HCT116 (cell line): ENCODE results near the gene GCNT3. TPM values are rescaled to one million over a fixed set of nuclear protein-coding genes. Genes with fewer than 3 reads are reported as not detected.
"Not testable (repeated sequence)": the region's sequence is repeated elsewhere in the genome, so short reads cannot be mapped to it uniquely, and the experiment has no call there.

ENCODE experiments used
- ATAC-seq: fragments of 200-7000 bp; cut with Tn5 transposase; 2 replicates; pipeline ENCODE4 v1.9.1; 2020; ENCODE audit warnings: mild to moderate bottlenecking, moderate library complexity
- BruUV-seq: library from RNA; stranded (reverse); fragments of 400-500 nt; replicated peaks from 2 replicates; lab custom pipeline; 2021; lab: Mats Ljungman, UMichigan
- CTCF ChIA-PET: fragments of 300-600 bp; sonication (Branson Sonifier 250); formaldehyde crosslinking; loops from one replicate; lab custom pipeline; 2021; ENCODE audit warnings: antibody characterized with exemption; lab: Charles Lee
- POLR2A ChIA-PET: fragments of 300-600, 350-600 bp; sonication (Branson Sonifier 250); formaldehyde crosslinking; loops from one replicate; lab custom pipeline; 2021; ENCODE audit warnings: antibody characterized with exemption; lab: Charles Lee
- RAD21 ChIA-PET, 2 experiments: fragments of 300-600 bp; sonication (Branson Sonifier 250); formaldehyde crosslinking; loops; one replicate each; lab custom pipeline; 2023; ENCODE audit warnings: low total read pairs in 2 of 2; ENCODE audit not compliant: uncharacterized antibody in 2 of 2, unreplicated experiment in 2 of 2, low non-redundant PET in 1 of 2; lab: Charles Lee
- DNase-seq: peaks from one replicate; pipeline ENCODE4 v3.0.0-alpha.2; 2010; ENCODE audit warnings: low read depth, low spot score
- H2AFZ ChIP-seq: fragments of 200-600 bp; shearing (Covaris generic), sonication (generic); 2 replicates; pipeline ENCODE4 v1.6.1; 2017; ENCODE audit warnings: low read depth, mixed run types, mixed read lengths, antibody characterized with exemption, low read length; ENCODE audit not compliant: poor library complexity, severe bottlenecking
- H3K27ac ChIP-seq: 2 replicates; pipeline ENCODE4 v1.5.1; 2012; ENCODE audit warnings: low read depth, low read length
- H3K27me3 ChIP-seq: fragments of 200-600 bp; sonication (generic); 2 replicates; pipeline ENCODE4 v1.6.1; 2016; ENCODE audit warnings: mixed run types, low read length, mixed read lengths; ENCODE audit not compliant: insufficient read depth
- H3K36me3 ChIP-seq, 2 experiments: fragments of 200-500 bp in 1 of 2; fragments of 200-600 bp in 1 of 2; sonication (Bioruptor generic) in 1 of 2; sonication (generic) in 1 of 2; 2 replicates each; pipeline versions ENCODE4 v1.5.1 to v1.6.1; 2014 to 2016; ENCODE audit warnings: low read length in 2 of 2, inconsistent platforms in 1 of 2, mixed read lengths in 1 of 2, mixed run types in 1 of 2; ENCODE audit not compliant: insufficient read depth in 2 of 2, control insufficient read depth in 1 of 2
- H3K4me1 ChIP-seq, 2 experiments: fragments of 200-600 bp in 1 of 2; sonication (generic) in 1 of 2; 2 replicates each; pipeline versions ENCODE4 v1.5.1 to v1.6.1; 2012 to 2017; ENCODE audit warnings: low read length in 2 of 2, inconsistent platforms in 1 of 2, mild to moderate bottlenecking in 1 of 2, mixed read lengths in 1 of 2, mixed run types in 1 of 2, moderate library complexity in 1 of 2; ENCODE audit not compliant: insufficient read depth in 2 of 2, control insufficient read depth in 1 of 2
- H3K4me2 ChIP-seq: fragments of 200-600 bp; sonication (generic); 2 replicates; pipeline ENCODE4 v1.6.1; 2017; ENCODE audit warnings: mixed run types, low read length, mixed read lengths
- H3K4me3 ChIP-seq, 2 experiments: fragments of 200-600 bp in 1 of 2; sonication (generic) in 1 of 2; replicated peaks in 1 of 2; 2 replicates each; pipeline ENCODE4 v1.5.1; 2011 to 2016; ENCODE audit warnings: low read length in 2 of 2, control low read depth in 1 of 2, low read depth in 1 of 2, mild to moderate bottlenecking in 1 of 2, mixed read lengths in 1 of 2, mixed run types in 1 of 2
- H3K79me2 ChIP-seq: fragments of 200-600 bp; sonication (generic); 2 replicates; pipeline ENCODE4 v1.6.1; 2017; ENCODE audit warnings: mild to moderate bottlenecking, mixed run types, low read length, moderate library complexity, mixed read lengths; ENCODE audit not compliant: insufficient read depth
- H3K9ac ChIP-seq: fragments of 200-600 bp; sonication (generic); 2 replicates; pipeline ENCODE4 v1.6.1; 2016; ENCODE audit warnings: low read length, mixed read lengths
- H3K9me2 ChIP-seq: fragments of 200-600 bp; sonication (generic), shearing (Covaris generic); 2 replicates; pipeline ENCODE4 v1.6.1; 2017; ENCODE audit warnings: mixed run types, mild to moderate bottlenecking, moderate library complexity; ENCODE audit not compliant: insufficient read depth
- H3K9me3 ChIP-seq, 2 experiments: fragments of 200-500 bp in 1 of 2; fragments of 200-600 bp in 1 of 2; sonication (Bioruptor generic) in 1 of 2; sonication (generic) in 1 of 2; 2 replicates each; pipeline ENCODE4 v1.6.1; 2014 to 2017; ENCODE audit warnings: low read length in 2 of 2, mixed read lengths in 2 of 2, inconsistent platforms in 1 of 2, low read depth in 1 of 2, mild to moderate bottlenecking in 1 of 2, mixed run types in 1 of 2, moderate library complexity in 1 of 2; ENCODE audit not compliant: control insufficient read depth in 1 of 2, insufficient read depth in 1 of 2
- H4K20me1 ChIP-seq: fragments of 200-600 bp; sonication (generic), shearing (Covaris generic); 2 replicates; pipeline ENCODE4 v1.6.1; 2017; ENCODE audit warnings: mixed run types, mild to moderate bottlenecking, moderate library complexity; ENCODE audit not compliant: insufficient read depth
- ATF3 ChIP-seq: IDR thresholded peaks from 2 replicates; pipeline ENCODE4 v1.6.1; 2012
- CBX3 ChIP-seq: IDR thresholded peaks from 2 replicates; pipeline ENCODE4 v1.6.1; 2012; ENCODE audit warnings: low read depth
- CEBPB ChIP-seq: IDR thresholded peaks from 2 replicates; pipeline ENCODE4 v1.6.1; 2012; ENCODE audit warnings: low read depth
- EGR1 ChIP-seq: IDR thresholded peaks from 2 replicates; pipeline ENCODE4 v1.6.1; 2012; ENCODE audit warnings: low read depth
- POLR2A ChIP-seq: IDR thresholded peaks from 2 replicates; pipeline ENCODE4 v1.7.0; 2011; ENCODE audit warnings: borderline replicate concordance; ENCODE audit not compliant: insufficient read depth, insufficient read length; ENCODE audit errors: extremely low read depth
- SIN3A ChIP-seq: IDR thresholded peaks from 2 replicates; pipeline ENCODE4 v1.6.1; 2012; ENCODE audit warnings: low read depth
- SP1 ChIP-seq: IDR thresholded peaks from 2 replicates; pipeline ENCODE4 v1.6.1; 2012; ENCODE audit warnings: low read depth
- intact Hi-C: fragments of 100-400 bp; cut with micrococcal nuclease; formaldehyde crosslinking; loops from 2 replicates; pipeline ENCODE4 v1.10.0; 2022
- total RNA-seq: library from RNA; stranded (reverse); gene quantifications from one replicate; pipeline ENCODE4 v1.2.1, GENCODE V29; 2021; ENCODE audit not compliant: unreplicated experiment
- TF ChIP-seq, protein P1 (sequence below), 3 experiments: fragments of 200-600 bp in 1 of 3; sonication (generic) in 1 of 3; IDR thresholded peaks in 2 of 3; conservative IDR thresholded peaks in 1 of 3; 2 replicates each; pipeline ENCODE4 v1.5.1; 2012 to 2017; ENCODE audit warnings: low read depth in 2 of 3, low read length in 2 of 3, antibody characterized with exemption in 1 of 3, borderline replicate concordance in 1 of 3, control low read depth in 1 of 3, mild to moderate bottlenecking in 1 of 3, mixed read lengths in 1 of 3, mixed run types in 1 of 3, moderate library complexity in 1 of 3; ENCODE audit not compliant: insufficient read depth in 1 of 3

The GCNT3 gene
- total RNA-seq, 1 experiment from 2014 or later: 5.6 TPM

DNA sequence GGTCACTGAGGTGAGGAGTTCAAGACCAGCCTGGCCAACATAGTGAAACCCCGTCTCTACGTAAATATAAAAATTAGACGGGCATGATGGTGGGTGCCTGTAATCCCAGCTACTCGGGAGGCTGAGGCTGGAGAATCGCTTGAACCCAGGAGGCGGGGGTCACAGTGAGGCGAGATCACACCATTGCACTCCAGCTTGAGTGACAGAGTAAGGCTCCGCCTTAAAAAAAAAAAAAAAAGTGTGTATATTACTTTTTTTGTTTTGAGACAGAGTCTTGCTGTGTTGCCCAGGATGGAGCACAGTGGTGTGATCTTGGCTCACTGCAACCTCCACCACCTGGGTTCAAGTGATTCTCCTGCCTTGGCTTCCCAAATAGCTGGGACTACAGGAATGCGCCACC lies 34.2 kb downstream of the GCNT3 start:
- H3K9me2 ChIP-seq, H3K9ac ChIP-seq, H2AFZ ChIP-seq, H3K4me2 ChIP-seq, H3K4me1 ChIP-seq, H3K27ac ChIP-seq, intact Hi-C loops, DNase-seq, POLR2A ChIA-PET, H3K9me3 ChIP-seq, RAD21 ChIA-PET, H3K4me3 ChIP-seq, H3K27me3 ChIP-seq, ATAC-seq, H4K20me1 ChIP-seq, BruUV-seq: not testable (repeated sequence)
- Histone ChIP-seq H3K36me3 (peaks cover 15 to 21% of the 10 kb centered on the region in 2 experiments), H3K79me2 (peaks cover 55% of the 10 kb centered on the region)
- CTCF ChIA-PET: interaction anchor here (1.7 kb wide), 1 partner anchor 113 kb away, joined by 5 read pairs; no protein-coding TSS in a partner anchor

GRCh38 chr15:59646277-59646676 lies 34.7 kb downstream of the GCNT3 start:
- Histone ChIP-seq H3K4me2 (no peak overlapping the region), H3K4me3 (no peak overlapping the region), H4K20me1 (no peaks in the 10 kb centered on the region), H3K27ac (no peak overlapping the region), H3K4me1 (no peaks in the 10 kb centered on the region), H3K9ac (no peak overlapping the region), H3K79me2 (peaks cover 55% of the 10 kb centered on the region), H3K9me2 (no peaks in the 10 kb centered on the region), H3K9me3 (no peaks in the 10 kb centered on the region), H2AFZ (no peak overlapping the region), H3K27me3 (no peaks in the 10 kb centered on the region), H3K36me3 (peaks cover 15 to 22% of the 10 kb centered on the region in 2 experiments)
- DNase-seq (no peak), ATAC-seq (no peak)
- ChIA-PET RAD21 (no interaction called here), CTCF (interaction anchor here (1.7 kb wide), 1 partner anchor 114 kb away, joined by 5 read pairs; no protein-coding TSS in a partner anchor), POLR2A (no interaction called here)
- no peak for TF ChIP-seq ATF3
- TF ChIP-seq SP1: no peak
- TF ChIP-seq SIN3A: no peak
- no peak for TF ChIP-seq CEBPB
- TF ChIP-seq CBX3: no peak
- no peak for TF ChIP-seq POLR2A
- TF ChIP-seq, protein P1, sequence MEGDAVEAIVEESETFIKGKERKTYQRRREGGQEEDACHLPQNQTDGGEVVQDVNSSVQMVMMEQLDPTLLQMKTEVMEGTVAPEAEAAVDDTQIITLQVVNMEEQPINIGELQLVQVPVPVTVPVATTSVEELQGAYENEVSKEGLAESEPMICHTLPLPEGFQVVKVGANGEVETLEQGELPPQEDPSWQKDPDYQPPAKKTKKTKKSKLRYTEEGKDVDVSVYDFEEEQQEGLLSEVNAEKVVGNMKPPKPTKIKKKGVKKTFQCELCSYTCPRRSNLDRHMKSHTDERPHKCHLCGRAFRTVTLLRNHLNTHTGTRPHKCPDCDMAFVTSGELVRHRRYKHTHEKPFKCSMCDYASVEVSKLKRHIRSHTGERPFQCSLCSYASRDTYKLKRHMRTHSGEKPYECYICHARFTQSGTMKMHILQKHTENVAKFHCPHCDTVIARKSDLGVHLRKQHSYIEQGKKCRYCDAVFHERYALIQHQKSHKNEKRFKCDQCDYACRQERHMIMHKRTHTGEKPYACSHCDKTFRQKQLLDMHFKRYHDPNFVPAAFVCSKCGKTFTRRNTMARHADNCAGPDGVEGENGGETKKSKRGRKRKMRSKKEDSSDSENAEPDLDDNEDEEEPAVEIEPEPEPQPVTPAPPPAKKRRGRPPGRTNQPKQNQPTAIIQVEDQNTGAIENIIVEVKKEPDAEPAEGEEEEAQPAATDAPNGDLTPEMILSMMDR (IDR thresholded peaks at IDR 0.05 in 2 of 3, conservative IDR thresholded peaks at IDR 0.05 in 1 of 3; ENCODE audit: borderline replicate concordance in 1 of 3, insufficient read depth in 1 of 3, low read depth in 2 of 3, low read length in 2 of 3): no peak
- TF ChIP-seq EGR1: no peak
- intact Hi-C loops: no loop called here
- no TSS peak for BruUV-seq
